GM18909 (cell line): ENCODE measurements around the gene EHMT2.

Experiments used
- ATAC-seq: cut with Tn5 transposase; IDR thresholded peaks from one replicate; pipeline ENCODE4 v1.9.1; 2021; ENCODE audit warnings: mild to moderate bottlenecking; ENCODE audit not compliant: unreplicated experiment, poor library complexity

Gene EHMT2

DNA sequence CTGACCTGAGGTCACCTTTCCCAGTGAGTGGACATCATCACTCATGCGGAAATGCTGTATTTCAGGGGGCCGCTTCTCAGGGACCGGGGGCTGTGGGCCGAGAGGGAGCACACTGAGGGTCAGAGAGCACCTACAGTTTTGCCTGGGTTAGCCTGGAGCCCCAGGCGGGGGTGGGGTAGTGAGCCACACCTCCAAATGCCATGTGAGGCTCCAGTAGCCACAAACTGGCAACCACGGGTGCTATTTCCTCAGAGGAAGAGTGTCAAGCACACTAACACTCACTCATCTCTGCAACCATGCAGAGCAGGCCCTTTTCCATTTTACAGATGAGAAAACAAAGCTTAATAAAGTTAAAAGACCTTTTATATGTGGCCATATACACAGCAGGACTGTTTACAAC is 4.7 kb downstream of the EHMT2 start:
- no peak for ATAC-seq

DNA sequence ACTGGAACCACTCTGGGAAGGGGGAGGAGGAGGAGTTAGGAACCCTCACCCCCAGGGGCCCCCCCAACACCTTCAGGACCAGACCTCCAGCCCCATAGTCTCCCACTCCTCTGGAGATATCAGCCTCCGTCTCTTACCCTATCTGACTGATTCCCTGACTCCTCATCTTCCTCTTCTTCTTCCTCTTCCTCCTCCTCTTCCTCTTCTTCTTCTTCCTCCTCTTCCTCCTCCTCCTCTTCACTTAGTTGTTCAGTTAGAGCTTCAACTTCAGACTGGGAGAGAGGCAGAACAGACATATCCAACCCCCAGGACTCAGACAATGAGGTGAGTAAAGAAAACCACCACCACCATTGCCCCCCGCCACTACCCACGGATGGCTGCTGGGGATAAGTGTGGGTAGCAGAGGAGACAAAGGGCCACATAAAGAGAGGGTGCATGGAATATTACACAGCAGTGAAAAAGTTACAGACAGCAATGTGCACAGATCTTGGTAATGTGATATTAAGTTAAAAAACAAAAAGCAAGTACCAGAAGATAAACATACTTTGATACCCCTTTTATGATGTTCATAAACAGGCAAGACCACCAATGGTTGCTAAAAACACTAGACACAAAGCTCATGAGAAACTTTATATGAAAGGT is 8.0 kb downstream of the EHMT2 start:
- ATAC-seq = no peak

DNA sequence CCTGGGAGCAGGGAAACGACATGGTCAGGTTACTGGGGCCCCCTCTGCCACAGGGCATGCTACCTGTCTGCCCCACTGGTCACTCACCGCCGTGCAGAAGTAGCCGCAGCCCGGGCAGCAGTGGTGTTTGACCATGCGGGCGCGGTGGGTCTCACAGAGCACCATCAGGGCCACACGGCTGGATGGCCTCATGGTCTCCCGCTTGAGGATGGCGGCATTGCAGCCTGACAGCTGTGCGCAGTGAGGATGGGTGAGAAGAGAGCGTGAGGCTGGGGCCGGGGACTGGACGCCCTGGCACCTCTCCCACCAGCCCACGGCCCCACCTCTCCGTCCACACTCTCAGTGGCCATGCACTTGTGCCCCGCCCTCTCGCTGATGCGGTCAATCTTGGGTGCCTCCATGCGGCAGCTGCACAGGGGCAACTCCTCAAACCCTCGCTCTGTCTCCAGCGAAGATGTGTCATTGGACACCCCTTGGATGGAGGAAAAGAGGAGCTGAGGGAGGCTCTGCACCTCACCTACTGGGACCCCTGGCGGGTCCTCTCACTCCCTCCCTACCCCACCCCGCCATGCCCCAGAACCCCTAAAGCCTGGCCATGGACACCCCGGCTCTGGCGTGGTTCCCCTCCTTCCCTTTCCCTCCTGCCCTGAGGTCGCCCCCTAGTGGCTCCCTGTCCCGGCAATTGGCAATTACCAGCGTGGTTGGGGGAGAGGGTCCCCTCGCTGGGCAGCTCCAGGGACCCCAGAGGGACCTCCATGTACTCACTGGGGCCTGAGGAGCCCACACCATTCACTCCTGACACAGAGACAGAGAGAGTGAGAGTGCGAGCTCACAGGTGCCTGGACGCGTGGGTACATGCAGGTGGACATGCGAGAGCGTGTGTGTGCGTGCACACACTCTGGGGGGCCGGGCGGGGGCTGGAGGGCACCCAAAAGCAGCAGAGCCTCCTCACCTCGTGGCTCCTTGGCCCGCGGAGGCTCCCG is 8.9 kb downstream of the EHMT2 start:
- no peak for ATAC-seq

DNA sequence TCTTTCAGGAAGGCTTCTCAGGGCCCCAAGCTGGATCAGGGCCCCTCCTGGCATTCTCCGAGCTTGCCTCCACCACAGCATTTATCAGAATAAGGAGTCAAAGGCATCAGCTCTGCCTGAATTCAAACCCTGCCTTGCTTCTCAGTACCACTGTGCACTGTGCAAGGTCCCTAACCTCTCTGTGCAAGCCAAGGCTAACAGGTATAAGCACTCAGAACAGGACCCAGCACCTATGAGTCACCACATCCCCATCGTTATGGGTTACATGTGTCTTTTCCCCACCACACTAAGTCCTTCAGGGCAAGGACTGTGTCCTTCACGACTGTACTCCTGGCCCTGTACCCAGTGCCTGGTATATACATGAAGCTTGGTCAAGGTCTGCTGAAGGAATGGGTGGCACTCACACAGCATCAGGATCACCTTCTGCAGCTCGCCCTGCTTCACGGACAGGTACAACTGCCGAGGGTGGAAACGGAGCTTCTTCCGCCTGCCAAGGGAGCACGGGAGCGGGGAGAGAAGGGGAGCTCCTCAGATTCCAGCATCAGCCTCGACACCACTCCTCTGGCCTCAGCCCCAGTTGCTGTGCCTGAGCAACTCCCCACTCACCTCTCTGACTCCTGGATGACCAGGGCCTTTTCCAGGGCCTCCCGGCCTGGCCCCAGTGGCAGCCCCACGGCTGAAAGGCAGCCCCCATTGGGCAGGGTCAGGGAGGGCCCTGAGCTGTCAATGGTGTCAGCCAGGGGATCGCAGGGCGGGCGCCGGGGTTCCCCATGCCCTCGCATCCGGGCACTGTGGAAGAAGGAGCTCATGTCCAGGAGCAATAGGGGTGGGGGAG is 10.1 kb downstream of the EHMT2 start:
- ATAC-seq = no peak

DNA sequence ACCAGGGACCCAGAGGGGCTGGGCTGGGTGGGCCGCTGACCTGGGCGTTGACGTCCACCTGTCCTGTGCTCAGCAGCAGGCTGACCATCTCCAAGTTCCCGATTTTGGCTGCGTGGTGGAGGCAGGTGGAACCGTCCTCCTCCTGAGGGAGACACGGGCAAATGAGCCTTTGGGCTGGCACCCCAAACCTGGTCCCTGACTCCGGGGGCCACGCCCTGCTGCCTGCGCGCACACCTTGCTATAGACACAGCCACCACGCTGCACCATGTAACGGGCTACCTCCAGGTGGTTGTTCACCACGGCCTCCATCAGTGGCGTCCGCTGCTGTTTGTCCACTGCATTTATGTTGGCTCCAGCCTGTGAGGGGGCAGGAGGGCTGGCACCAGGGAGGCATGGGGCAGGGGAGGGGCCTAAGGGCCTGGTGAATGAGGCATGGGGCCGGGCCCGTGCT is 10.9 kb downstream of the EHMT2 start:
- ATAC-seq = no peak

DNA sequence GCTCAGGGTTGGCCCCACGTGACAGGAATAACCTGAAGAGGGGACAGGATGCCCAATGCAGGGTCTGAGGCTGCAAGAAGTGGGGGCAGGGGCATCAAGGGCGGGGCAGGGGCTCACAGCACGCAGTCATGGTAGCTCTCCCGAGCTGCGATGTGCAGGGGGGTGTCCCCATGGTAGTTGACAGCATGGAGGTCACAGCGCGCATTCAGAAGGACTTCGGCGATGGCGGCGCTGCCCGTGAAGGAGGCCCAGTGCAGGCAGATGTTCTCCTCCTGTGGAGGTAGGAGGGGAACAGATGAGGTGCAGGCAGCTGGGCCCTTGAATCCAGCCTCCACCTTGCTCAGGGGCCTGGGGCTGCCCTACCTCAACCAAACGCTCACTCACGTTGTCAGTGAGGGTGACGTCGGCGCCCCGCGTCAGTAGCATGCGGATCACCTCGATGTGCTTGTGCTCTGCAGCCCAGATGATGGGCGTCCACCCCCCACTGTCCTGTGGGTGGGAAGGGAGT is 12.9 kb downstream of the EHMT2 start:
- ATAC-seq = no peak

DNA sequence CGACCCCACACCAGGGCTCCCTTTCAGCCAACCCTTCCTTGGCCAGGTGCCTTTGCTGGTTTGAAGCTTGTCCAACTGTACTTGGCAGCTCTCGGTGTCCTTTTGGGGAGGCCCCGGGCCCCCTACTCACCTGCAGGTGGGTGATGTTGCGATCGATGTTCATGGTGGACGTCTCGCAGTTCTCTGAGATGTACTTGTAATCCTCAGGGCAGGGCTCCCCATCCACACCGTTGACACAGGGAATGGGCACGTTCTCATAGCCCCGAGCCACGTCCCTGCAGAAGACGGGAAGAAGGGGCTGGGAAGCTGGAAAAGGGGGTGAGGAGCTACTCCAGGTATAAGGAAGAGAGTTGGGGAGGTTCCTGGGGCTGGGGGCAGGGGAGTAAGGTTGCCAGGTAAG is 13.8 kb downstream of the EHMT2 start:
- no peak for ATAC-seq

DNA sequence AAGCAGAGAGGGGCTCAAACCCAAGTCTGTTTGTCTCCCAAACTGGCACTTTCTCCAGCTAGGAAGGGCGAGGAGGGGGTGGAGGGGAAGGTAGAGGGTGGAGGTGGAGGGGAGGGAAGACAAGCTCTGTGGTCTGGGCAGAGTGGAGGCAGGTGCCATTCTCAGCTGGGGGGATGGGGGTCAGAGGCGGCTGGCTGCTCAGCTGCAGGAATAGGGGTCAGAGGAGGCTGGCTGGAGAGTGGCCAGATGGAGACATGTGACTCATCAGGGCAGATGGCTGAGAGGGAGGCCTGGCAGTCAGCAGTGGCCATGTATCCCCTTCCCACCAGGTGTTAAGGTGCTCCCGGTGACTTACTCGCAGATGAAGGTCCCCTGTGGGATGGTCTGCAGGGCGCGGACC is 15.2 kb downstream of the EHMT2 start:
- ATAC-seq = no peak

DNA sequence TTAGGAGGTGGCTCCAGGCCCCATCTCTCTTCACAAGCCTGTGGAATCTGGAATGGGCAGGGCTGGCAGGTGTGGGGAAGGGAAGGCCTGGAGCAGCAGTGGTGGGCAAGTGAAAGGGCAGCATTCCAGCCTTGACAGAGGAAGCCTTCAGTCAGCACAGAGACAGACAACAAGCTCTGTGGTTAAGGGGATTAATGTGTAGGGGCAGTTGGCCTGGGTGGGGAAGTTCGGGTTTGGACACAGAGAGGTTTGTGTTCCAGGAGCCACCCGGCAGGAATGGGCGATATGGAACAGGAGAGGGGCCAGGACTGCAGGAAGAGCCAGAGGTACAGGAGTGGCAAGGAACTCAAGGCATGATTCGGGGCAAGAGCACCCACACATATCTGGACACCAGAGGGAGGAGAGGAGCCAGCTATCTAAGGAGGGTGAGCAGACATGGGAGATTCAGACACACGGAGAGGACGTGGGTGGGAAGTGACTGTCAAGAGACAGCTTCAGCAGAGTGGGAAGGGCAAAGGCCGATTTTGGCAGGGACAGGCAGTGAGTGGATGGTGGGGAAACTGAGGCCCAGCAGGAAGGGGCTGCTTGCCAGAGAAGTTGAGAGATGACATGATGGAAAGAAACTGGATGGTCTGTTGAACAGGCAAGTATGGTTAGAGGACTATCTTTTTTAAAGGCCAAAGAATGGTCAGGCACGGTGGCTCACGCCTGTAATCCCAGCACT is 16.2 kb downstream of the EHMT2 start:
- ATAC-seq = no peak

DNA sequence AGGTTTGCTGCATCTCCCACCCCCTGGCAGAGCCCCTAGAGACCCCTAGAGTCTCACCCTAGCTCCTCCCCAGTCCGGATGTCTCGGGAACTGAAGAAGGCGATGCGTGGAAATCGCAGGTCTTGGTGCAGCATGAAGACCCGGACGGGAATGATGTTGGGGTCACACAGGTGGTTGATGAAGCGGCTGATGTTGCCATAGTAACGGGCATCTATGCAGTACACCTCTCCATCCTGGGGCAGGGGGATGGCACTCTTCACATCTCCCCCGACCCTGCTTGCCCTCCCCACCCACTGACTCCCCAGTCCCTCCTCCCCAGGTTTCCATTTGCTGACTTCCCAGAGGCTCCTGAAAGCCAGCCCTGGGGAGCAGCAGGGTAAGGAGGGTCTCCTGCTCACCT is 16.9 kb downstream of the EHMT2 start:
- ATAC-seq = no peak

DNA sequence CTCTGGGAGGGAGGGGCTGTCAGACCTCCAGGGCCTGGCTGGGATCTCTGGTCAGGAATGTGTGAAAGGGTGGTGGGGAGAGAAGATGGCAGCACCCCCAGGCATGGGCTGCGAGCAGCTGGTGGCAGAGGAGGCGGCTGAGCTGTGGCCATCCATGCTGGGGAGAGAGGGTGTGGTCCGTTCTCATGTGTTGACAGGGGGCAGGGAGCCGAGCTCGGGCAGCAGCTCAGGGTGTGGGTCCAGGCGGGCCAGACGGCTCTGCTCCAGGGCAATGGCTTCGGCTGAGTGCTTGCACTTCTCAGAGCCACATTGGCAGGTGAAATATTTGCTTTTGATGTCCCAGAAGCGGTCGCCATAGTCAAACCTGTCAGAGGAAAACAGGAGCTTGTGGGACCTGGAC is 17.6 kb downstream of the EHMT2 start:
- no peak for ATAC-seq

DNA sequence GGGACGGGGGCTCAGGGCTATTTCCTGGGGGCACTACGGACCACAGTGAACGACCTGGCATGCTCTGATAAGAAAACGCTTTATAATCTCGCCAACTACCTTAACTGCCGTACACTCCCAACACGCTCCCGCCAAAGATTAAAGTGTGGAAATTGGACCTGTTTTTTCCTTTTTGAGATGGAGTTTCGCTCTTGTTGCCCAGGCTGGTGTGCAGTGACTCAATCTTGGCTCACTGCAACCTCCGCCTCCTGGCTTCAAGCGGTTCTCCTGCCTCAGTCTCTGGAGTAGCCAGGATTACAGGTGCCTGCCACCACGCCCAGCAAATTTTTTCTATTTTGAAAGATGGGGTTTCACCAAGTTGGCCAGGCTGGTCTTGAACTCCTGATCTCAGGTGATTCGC is 18.4 kb downstream of the EHMT2 start:
- ATAC-seq = no peak

DNA sequence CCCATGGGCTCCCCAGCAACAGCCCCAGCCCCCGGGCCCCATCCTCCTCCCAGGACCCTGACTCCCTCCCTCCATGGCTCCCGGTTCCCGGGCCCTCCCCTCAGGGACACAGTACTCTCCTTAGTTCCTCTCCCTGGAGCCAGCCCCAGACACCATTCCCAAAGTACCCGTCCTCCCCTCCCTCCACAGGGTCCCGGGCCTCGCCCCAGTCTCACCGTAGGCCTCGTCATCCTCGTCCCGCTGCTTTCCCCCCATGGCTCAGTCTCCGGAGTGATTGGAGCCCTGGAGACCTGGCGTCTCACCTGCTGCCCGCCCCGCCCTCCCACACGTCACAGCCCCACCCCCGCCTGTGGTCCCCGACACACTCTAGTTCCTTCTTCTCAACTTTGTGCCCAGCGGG is 18.8 kb downstream of the EHMT2 start, which contains the start of gene SLC44A4:
SLC44A4 (minus strand) TSS at position 272 of the 400 bp plus-strand sequence; CDS start at position 255, 17 bp downstream.
- no peak for ATAC-seq

DNA sequence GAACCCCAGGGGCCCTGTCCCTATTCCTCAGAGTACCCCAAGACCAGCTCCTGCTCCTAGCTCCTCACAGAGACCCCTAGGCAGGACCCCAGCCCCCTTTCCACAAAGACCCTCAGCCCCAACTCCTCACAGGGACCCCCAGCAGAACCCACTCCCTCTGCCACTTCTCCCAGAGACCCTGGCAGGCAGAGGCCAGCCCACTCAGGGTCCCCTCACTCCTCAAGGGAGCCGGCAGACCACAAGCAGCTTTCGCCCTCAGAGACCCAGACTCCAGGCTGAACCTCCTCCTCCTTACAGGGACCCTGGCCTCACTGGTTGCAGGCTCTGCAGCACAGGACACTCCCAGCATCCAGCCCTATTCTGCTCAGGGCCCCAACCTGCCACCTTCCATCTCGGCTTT is 19.3 kb downstream of the EHMT2 start:
- no peak for ATAC-seq

DNA sequence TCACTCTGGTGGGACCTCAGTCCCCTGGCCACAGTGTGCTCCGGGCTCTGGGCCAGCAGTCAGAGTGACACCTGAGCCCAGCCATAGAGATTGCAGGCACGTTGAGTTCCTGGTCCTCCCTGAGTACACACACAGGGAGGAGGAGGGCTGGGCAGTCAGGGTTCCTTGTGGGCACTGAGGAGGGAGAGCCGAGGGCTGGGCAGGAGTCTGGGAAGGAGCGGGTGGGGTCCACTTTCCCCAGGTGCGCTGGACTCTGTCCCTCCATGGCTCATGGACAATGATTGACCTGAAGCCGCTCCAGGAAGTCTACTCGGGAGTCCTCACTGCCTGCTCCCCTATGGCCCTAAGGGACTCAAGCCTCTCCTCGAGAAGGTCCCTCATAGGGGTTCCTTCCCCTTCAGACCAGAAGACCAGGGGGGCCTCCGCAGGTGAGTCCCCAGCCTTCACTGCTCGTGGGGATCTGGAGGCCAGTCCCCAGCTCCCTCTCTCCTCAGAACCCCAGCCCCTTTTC is 19.8 kb downstream of the EHMT2 start:
- no peak for ATAC-seq

DNA sequence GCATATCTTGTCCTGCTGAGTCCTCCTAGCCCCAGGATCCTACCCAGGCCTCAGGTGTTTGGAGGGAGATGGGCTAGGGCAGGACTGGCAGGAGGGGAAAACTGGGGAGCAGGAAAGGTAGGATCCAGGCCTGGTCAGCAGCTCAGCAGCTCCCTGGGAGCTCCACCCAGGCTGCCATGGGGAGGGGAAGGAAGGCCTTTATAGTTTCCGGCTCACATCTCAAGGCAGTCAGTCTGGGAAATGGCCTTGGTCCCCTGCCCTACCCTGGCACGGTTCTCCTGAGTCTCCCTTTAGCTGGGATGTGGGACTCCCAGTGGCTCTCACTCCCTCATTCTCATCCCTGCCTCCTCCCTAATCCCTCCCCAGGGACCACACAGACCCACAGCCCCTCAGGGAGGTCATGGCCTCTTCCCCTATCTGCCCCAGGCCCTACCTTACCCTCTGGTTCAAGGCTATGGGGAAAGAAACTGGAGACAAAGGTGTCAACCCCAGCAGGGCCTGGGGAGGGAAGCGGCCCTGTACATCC is 20.3 kb downstream of the EHMT2 start:
- no peak for ATAC-seq

DNA sequence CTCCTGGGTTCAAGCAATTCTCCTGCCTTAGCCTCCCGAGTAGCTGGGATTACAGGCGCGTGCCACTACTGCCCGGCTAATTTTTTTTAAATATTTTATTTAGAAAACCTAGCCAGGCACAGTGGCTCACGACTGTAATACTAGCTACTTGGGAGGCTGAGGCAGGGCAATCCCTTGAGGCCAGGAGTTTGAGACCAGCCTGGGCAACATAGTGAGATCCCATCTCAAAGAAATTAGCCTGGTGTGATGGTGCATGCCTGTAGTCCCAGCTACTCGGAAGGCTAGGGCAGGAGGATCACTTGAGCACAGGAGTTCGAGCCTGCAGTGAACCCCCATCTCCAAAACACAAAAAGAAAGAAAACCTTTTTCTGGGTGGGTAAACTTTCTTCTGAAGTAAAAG is 21.1 kb downstream of the EHMT2 start:
- no peak for ATAC-seq

DNA sequence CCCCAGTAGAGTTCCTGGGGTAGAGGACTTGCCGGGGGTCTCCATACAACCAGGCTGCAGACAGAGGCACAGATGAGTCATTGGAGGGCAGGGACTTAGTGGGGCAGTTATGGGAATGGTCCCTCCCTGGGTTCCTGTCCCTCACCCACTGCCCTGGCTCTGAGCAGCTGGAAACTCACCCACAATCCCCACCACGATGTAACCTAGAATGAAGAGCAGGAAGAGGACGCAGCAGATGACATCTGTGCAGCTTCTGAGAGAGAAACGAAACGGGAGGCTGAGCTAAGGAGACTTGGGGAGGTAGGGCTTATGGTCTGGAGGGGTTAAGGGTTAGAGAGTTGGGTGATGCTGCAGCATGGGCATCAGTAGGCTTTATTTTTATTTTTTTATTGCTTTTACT is 21.6 kb downstream of the EHMT2 start:
- ATAC-seq = no peak

DNA sequence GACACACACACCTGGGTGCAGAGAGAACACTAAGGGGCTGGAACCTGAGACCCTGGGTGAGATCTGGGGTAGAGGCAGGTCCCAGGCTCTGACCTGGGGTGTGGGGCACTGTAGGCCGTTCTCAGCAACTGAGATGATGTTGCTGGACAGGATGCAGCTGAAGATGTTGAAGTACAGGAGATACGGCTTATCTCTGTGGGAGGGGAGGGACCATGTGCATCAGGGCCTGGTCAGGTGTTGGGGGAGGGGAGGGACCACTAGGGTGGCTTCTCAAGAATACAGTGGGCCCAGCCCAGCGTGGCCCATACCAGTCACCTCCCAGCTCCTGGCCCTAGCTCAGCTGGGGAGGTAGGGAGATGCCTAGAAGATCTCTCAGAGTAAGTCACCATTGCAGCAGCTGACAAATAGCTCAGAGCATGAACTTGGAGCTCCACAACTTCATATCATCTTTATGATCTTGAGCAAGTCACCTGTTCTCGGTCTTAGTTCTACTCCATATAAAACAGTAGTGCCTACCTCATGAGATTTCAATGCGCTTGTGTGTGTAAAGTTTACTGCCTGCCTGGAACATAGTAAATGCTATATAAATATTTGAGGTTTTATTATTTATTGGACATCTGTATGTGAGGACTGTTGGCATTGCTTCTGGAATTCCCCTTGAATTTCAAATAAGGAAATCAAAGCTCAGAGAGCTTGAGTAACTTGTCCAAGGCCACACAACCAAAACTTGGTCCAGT is 22.5 kb downstream of the EHMT2 start:
- no peak for ATAC-seq
